Stimulated activated naive CD4-positive, alpha-beta T cell (primary cell): ENCODE results near the gene DNM3.

Experiments used
- DNase-seq, 6 experiments: peaks; one replicate each; lab custom pipeline; 2025; lab: John Stamatoyannopoulos, UW

DNM3 gene

GRCh38 chr1:171869097-171869496, 27.8 kb downstream of the DNM3 start:
- DNase-seq: no peak

- DNase-seq: no peak
These were observed 30.6 kb downstream of the DNM3 start for GRCh38 chr1:171871848-171872247.

- no peak for DNase-seq
These were observed 31.1 kb downstream of the DNM3 start for GRCh38 chr1:171872430-171872829.

GRCh38 chr1:171873664-171874063, 32.4 kb downstream of the DNM3 start:
- DNase-seq: no peak

GRCh38 chr1:171877701-171878100, 36.4 kb downstream of the DNM3 start:
- DNase-seq: no peak

- DNase-seq: no peak
These were observed 38.3 kb downstream of the DNM3 start for GRCh38 chr1:171879556-171879955.

GRCh38 chr1:171881442-171881841, 40.1 kb downstream of the DNM3 start:
- DNase-seq: no peak

GRCh38 chr1:171883849-171884248, 42.6 kb downstream of the DNM3 start:
- DNase-seq: no peak

GRCh38 chr1:171884475-171884874, 43.2 kb downstream of the DNM3 start:
- no peak for DNase-seq

- no peak for DNase-seq
These were observed 48.8 kb downstream of the DNM3 start for GRCh38 chr1:171890131-171890530.

- no peak for DNase-seq
These were observed 55.8 kb downstream of the DNM3 start for GRCh38 chr1:171896936-171897703.

GRCh38 chr1:171898941-171899340, 57.6 kb downstream of the DNM3 start:
- no peak for DNase-seq

- no peak for DNase-seq
These were observed 58.5 kb downstream of the DNM3 start for GRCh38 chr1:171899838-171900237.

GRCh38 chr1:171901245-171901644, 59.9 kb downstream of the DNM3 start:
- DNase-seq: no peak

- DNase-seq: peak in 1 of 6 experiments; percentile 1
These were observed 61.2 kb downstream of the DNM3 start for GRCh38 chr1:171902527-171902926.

GRCh38 chr1:171904778-171905450, 63.6 kb downstream of the DNM3 start:
- no peak for DNase-seq

GRCh38 chr1:171909711-171910110, 68.4 kb downstream of the DNM3 start:
- no peak for DNase-seq

- DNase-seq: no peak
These were observed 69.5 kb downstream of the DNM3 start for GRCh38 chr1:171910786-171911185.

GRCh38 chr1:171911506-171911905, 70.2 kb downstream of the DNM3 start:
- no peak for DNase-seq

- DNase-seq: no peak
These were observed 71.3 kb downstream of the DNM3 start for GRCh38 chr1:171912509-171913175.

GRCh38 chr1:171913385-171913784, 72.1 kb downstream of the DNM3 start:
- DNase-seq: no peak

- no peak for DNase-seq
These were observed 75.0 kb downstream of the DNM3 start for GRCh38 chr1:171916315-171916771.

GRCh38 chr1:171917331-171917730, 76.0 kb downstream of the DNM3 start:
- no peak for DNase-seq
